IMR-90 (cell line): ENCODE measurements around the gene GPR33. TPM values are rescaled to one million over a fixed set of nuclear protein-coding genes. Genes with fewer than 3 reads are reported as not detected.

Source experiments
- ATAC-seq: fragments of 200-7000 bp; cut with Tn5 transposase; 2 replicates; pipeline ENCODE4 v1.9.1; 2020; ENCODE audit warnings: low read depth, mild to moderate bottlenecking, moderate library complexity
- BruUV-seq: library from RNA; stranded (reverse); fragments of 400-500 nt; replicated peaks from 2 replicates; lab custom pipeline; 2021; lab: Mats Ljungman, UMichigan
- CTCF ChIA-PET: fragments of 300-600 bp; formaldehyde crosslinking; extraction: SDS; loops from one replicate; lab custom pipeline; 2021; ENCODE audit warnings: antibody characterized with exemption; lab: Yijun Ruan, JAX
- POLR2A ChIA-PET: fragments of 300-600 bp; sonication (Branson Sonifier 250); formaldehyde crosslinking; loops from one replicate; lab custom pipeline; 2022; ENCODE audit warnings: antibody characterized with exemption; ENCODE audit not compliant: unreplicated experiment; lab: Charles Lee
- DNase-seq: peaks from one replicate; pipeline ENCODE4 v3.0.0; 2013
- H2AFZ ChIP-seq: replicated peaks from 2 replicates; pipeline ENCODE3; 2013; ENCODE audit warnings: low read length, mild to moderate bottlenecking; ENCODE audit not compliant: poor library complexity
- H2AK5ac ChIP-seq: 2 replicates; pipeline ENCODE4 v1.6.1; 2013; ENCODE audit warnings: low read depth, low read length, inconsistent platforms
- H2AK9ac ChIP-seq: replicated peaks from 2 replicates; pipeline ENCODE3; 2013; ENCODE audit warnings: mild to moderate bottlenecking, low read depth, low read length, moderate library complexity; ENCODE audit not compliant: poor library complexity
- H2BK120ac ChIP-seq: 2 replicates; pipeline ENCODE4 v1.6.1; 2013; ENCODE audit warnings: low read depth, low read length, inconsistent platforms
- H2BK15ac ChIP-seq: 3 replicates; pipeline ENCODE4 v1.6.1; 2013; ENCODE audit warnings: low read depth, low read length, inconsistent platforms
- H2BK20ac ChIP-seq: 2 replicates; pipeline ENCODE4 v1.6.1; 2013; ENCODE audit warnings: low read depth, mild to moderate bottlenecking, inconsistent platforms, low read length, moderate library complexity
- H2BK5ac ChIP-seq: 2 replicates; pipeline ENCODE4 v1.6.1; 2013; ENCODE audit warnings: mild to moderate bottlenecking, low read depth, low read length, inconsistent platforms; ENCODE audit not compliant: poor library complexity, severe bottlenecking
- H3K14ac ChIP-seq: replicated peaks from 2 replicates; pipeline ENCODE4 v1.6.1; 2013; ENCODE audit warnings: low read depth, low read length, inconsistent platforms
- H3K18ac ChIP-seq: 2 replicates; pipeline ENCODE4 v1.6.1; 2013; ENCODE audit warnings: low read depth, low read length, control low read depth
- H3K23ac ChIP-seq: 2 replicates; pipeline ENCODE4 v1.6.1; 2013; ENCODE audit warnings: low read depth, low read length, inconsistent platforms
- H3K27ac ChIP-seq: 2 replicates; pipeline ENCODE4 v1.5.1; 2013; ENCODE audit warnings: mild to moderate bottlenecking, control low read depth, low read length; ENCODE audit not compliant: insufficient read depth
- H3K27me3 ChIP-seq: 2 replicates; pipeline ENCODE4 v1.6.1; 2013; ENCODE audit warnings: low read length; ENCODE audit not compliant: control insufficient read depth, insufficient read depth
- H3K36me3 ChIP-seq: 2 replicates; pipeline ENCODE4 v1.6.1; 2013; ENCODE audit warnings: low read length, mixed read lengths; ENCODE audit not compliant: control insufficient read depth, insufficient read depth
- H3K4ac ChIP-seq: 2 replicates; pipeline ENCODE4 v1.6.1; 2013; ENCODE audit warnings: low read depth, low read length, inconsistent platforms
- H3K4me1 ChIP-seq: 2 replicates; pipeline ENCODE4 v1.6.1; 2013; ENCODE audit warnings: low read length, mixed read lengths; ENCODE audit not compliant: control insufficient read depth, insufficient read depth
- H3K4me2 ChIP-seq: 2 replicates; pipeline ENCODE4 v1.6.1; 2013; ENCODE audit warnings: low read depth, mild to moderate bottlenecking, control low read depth, low read length, moderate library complexity
- H3K4me3 ChIP-seq: 2 replicates; pipeline ENCODE4 v1.5.1; 2013; ENCODE audit warnings: low read depth, mild to moderate bottlenecking, control low read depth, low read length, moderate library complexity; ENCODE audit not compliant: insufficient read depth
- H3K56ac ChIP-seq: 2 replicates; pipeline ENCODE4 v1.6.1; 2013; ENCODE audit warnings: low read length, inconsistent platforms; ENCODE audit not compliant: insufficient read depth; ENCODE audit errors: extremely low read depth
- H3K79me1 ChIP-seq, 2 experiments: 2 replicates each; pipeline ENCODE4 v1.6.1; 2013; ENCODE audit warnings: low read length in 2 of 2, inconsistent platforms in 1 of 2, low read depth in 1 of 2
- H3K9ac ChIP-seq: 2 replicates; pipeline ENCODE4 v1.6.1; 2013; ENCODE audit warnings: low read depth, low read length, control low read depth
- H3K9me1 ChIP-seq: 2 replicates; pipeline ENCODE4 v1.6.1; 2013; ENCODE audit warnings: low read length, inconsistent platforms; ENCODE audit not compliant: insufficient read depth
- H3K9me3 ChIP-seq: 2 replicates; pipeline ENCODE4 v1.6.1; 2013; ENCODE audit warnings: low read length; ENCODE audit not compliant: control insufficient read depth, insufficient read depth
- H4K20me1 ChIP-seq: 2 replicates; pipeline ENCODE4 v1.6.1; 2013; ENCODE audit warnings: low read length, inconsistent platforms; ENCODE audit not compliant: insufficient read depth
- H4K5ac ChIP-seq: 2 replicates; pipeline ENCODE4 v1.6.1; 2013; ENCODE audit warnings: mild to moderate bottlenecking, low read depth, low read length, control low read depth
- H4K8ac ChIP-seq, 2 experiments: 2 replicates each; pipeline ENCODE4 v1.6.1; 2013; ENCODE audit warnings: low read depth in 2 of 2, low read length in 2 of 2, control low read depth in 1 of 2, inconsistent platforms in 1 of 2
- H4K91ac ChIP-seq: 2 replicates; pipeline ENCODE4 v1.6.1; 2013; ENCODE audit warnings: low read depth, low read length, inconsistent platforms; ENCODE audit not compliant: insufficient read depth
- CTCF ChIP-seq: conservative IDR thresholded peaks from 2 replicates; pipeline ENCODE4 v1.5.1; 2012; ENCODE audit warnings: mild to moderate bottlenecking, low read depth, low read length, improper control_type of control experiment
- WGBS, 2 experiments: methylation state at CpG; one replicate each; pipeline versions ENCODE4 v1.1.5 to v1.1.7; 2013; ENCODE audit warnings: missing lambda C conversion rate in 2 of 2; ENCODE audit not compliant: insufficient read length in 1 of 2; ENCODE audit errors: extremely low coverage in 2 of 2; 5-methylcytosine and 5-hydroxymethylcytosine counted together
- dilution Hi-C: fragments of 300-500 bp; cut with HindIII; formaldehyde crosslinking; loops from one replicate; pipeline ENCODE4 v1.14.3; 2018; ENCODE audit warnings: low sequenced_read_pairs; ENCODE audit not compliant: unreplicated experiment
- in situ Hi-C: fragments of 300-500 bp; cut with MboI; formaldehyde crosslinking; loops from 3 replicates; pipeline ENCODE4 v1.14.3; 2019; ENCODE audit warnings: low sequenced_read_pairs, inconsistent platforms, mixed read lengths
- intact Hi-C: fragments of 100-400 bp; cut with micrococcal nuclease; formaldehyde crosslinking; loops from 2 replicates; pipeline ENCODE4 v1.10.0; 2022
- polyA plus RNA-seq, 3 experiments: library from polyadenylated mRNA; depleted of rRNA; stranded (reverse); fragments of >200 nt; gene quantifications; 2 replicates each; pipeline ENCODE4 v1.2.3, GENCODE V29; 2012; ENCODE audit warnings: low replicate concordance in 1 of 3
- total RNA-seq: library from RNA; depleted of rRNA; stranded (reverse); fragments of >200 nt; gene quantifications from 2 replicates; pipeline ENCODE4 v1.2.3, GENCODE V29; 2012

The GPR33 gene
- total and polyA plus RNA-seq, 2 of the 4 experiments (the other 2 are of a cell fraction), result not detected

GRCh38 chr14:31477248-31477647 lies 10.6 kb downstream of the GPR33 start:
- Histone ChIP-seq H3K23ac (no peak overlapping the region), H3K79me1 (no peaks in the 10 kb centered on the region), H2AFZ (no peak overlapping the region), H2BK5ac (no peak overlapping the region), H3K56ac (no peak overlapping the region), H3K27me3 (peaks cover 7% of the 10 kb centered on the region; the same call in 1 of the 2 replicates), H3K36me3 (no peaks in the 10 kb centered on the region), H3K18ac (no peak overlapping the region), H3K9ac (no peak overlapping the region), H3K9me1 (no peaks in the 10 kb centered on the region), H3K4me3 (no peak overlapping the region), H2BK120ac (no peak overlapping the region), H2AK9ac (no peak overlapping the region), H3K9me3 (no peaks in the 10 kb centered on the region), H2BK15ac (no peak overlapping the region), H4K8ac (no peak overlapping the region), H3K4me2 (no peak overlapping the region), H3K4me1 (no peaks in the 10 kb centered on the region), H2AK5ac (no peak overlapping the region), H4K5ac (no peak overlapping the region), H3K27ac (no peak overlapping the region), H3K14ac (no peak overlapping the region), H4K91ac (no peak overlapping the region), H3K4ac (no peak overlapping the region), H4K20me1 (no peaks in the 10 kb centered on the region), H2BK20ac (no peak overlapping the region)
- WGBS, 2 experiments, result no CpG with 5 or more reads among the region's 6 CpGs
- POLR2A ChIA-PET, result no interaction called here
- no peak for ATAC-seq
- CTCF ChIA-PET, result no interaction called here
- in situ Hi-C loops, result no loop called here
- no peak for TF ChIP-seq CTCF
- intact Hi-C loops, result no loop called here
- dilution Hi-C loops, result no loop called here
- BruUV-seq, result no TSS peak
- DNase-seq, result no peak
